Measurements from ENCODE around the gene OGFR.

GRCh38 chr20:62854121-62854520 is 49.5 kb downstream of the OGFR start:
- no peak for TF ChIP-seq CTCF (IDR thresholded peaks at IDR 0.05)
- TF ChIP-seq EZH2phosphoT487 (IDR thresholded peaks at IDR 0.05) = no peak

Measured in neural progenitor cell (in vitro differentiated cells).